Panc1 (cell line): ENCODE measurements around the gene WASL. TPM values are rescaled to one million over a fixed set of nuclear protein-coding genes. Genes with fewer than 3 reads are reported as not detected.

Experiments
- ATAC-seq: fragments of 200-7000 bp; cut with Tn5 transposase; 2 replicates; pipeline ENCODE4 v1.9.1; 2020; ENCODE audit warnings: mild to moderate bottlenecking, moderate library complexity
- BruUV-seq: library from RNA; stranded (reverse); fragments of 400-500 nt; replicated peaks from 2 replicates; lab custom pipeline; 2021; lab: Mats Ljungman, UMichigan
- CTCF ChIA-PET: fragments of 300-600 bp; sonication (Branson Sonifier 250); formaldehyde crosslinking; loops from one replicate; lab custom pipeline; 2022; ENCODE audit warnings: antibody characterized with exemption; lab: Charles Lee
- POLR2A ChIA-PET: fragments of 300-600 bp; sonication (Branson Sonifier 250); formaldehyde crosslinking; loops from one replicate; lab custom pipeline; 2022; ENCODE audit warnings: antibody characterized with exemption; lab: Charles Lee
- DNase-seq: peaks from one replicate; pipeline ENCODE4 v3.0.0-alpha.2; 2010; ENCODE audit warnings: low read depth, low spot score
- H3K27ac ChIP-seq: 2 replicates; pipeline ENCODE4 v1.5.1; 2011; ENCODE audit warnings: mild to moderate bottlenecking, low read length, inconsistent platforms
- H3K27me3 ChIP-seq: fragments of 200-500 bp; sonication (Bioruptor generic); 2 replicates; pipeline ENCODE4 v1.6.0; 2014; ENCODE audit warnings: low read length, inconsistent platforms; ENCODE audit not compliant: control insufficient read depth, insufficient read depth
- H3K36me3 ChIP-seq: fragments of 200-500 bp; sonication (Bioruptor generic); 2 replicates; pipeline ENCODE4 v1.5.1; 2014; ENCODE audit warnings: inconsistent platforms, mild to moderate bottlenecking, low read length, moderate library complexity; ENCODE audit not compliant: control insufficient read depth, insufficient read depth
- H3K4me1 ChIP-seq: 2 replicates; pipeline ENCODE4 v1.5.1; 2011; ENCODE audit warnings: inconsistent platforms, mild to moderate bottlenecking, low read length, moderate library complexity; ENCODE audit not compliant: control insufficient read depth, insufficient read depth
- H3K4me3 ChIP-seq, 2 experiments: 2 replicates each; pipeline ENCODE4 v1.5.1; 2011 to 2012; ENCODE audit warnings: low read depth in 2 of 2, low read length in 2 of 2, mild to moderate bottlenecking in 2 of 2, inconsistent platforms in 1 of 2, moderate library complexity in 1 of 2
- H3K9me3 ChIP-seq: fragments of 200-500 bp; sonication (Bioruptor generic); 2 replicates; pipeline ENCODE4 v1.5.1; 2014; ENCODE audit warnings: low read depth, mild to moderate bottlenecking, inconsistent platforms, low read length, moderate library complexity; ENCODE audit not compliant: control insufficient read depth, insufficient read depth
- POLR2AphosphoS5 ChIP-seq: IDR thresholded peaks from 2 replicates; pipeline ENCODE4 v1.6.1; 2012; ENCODE audit warnings: mild to moderate bottlenecking, low read depth, low read length, moderate library complexity
- SIN3A ChIP-seq: IDR thresholded peaks from 2 replicates; pipeline ENCODE4 v1.6.1; 2012; ENCODE audit warnings: low read depth, mild to moderate bottlenecking, low read length, moderate library complexity, borderline replicate concordance; ENCODE audit not compliant: insufficient read depth
- TCF7L2 ChIP-seq: IDR thresholded peaks from 2 replicates; pipeline ENCODE4 v1.6.1; 2011; ENCODE audit warnings: mild to moderate bottlenecking, low read depth, low read length, inconsistent platforms
- in situ Hi-C: cut with HindIII; loops from 2 replicates; pipeline ENCODE4 v1.10.0; 2016; ENCODE audit warnings: low sequenced_read_pairs, low pct_unique_long_range_greater_than_20kb
- intact Hi-C: fragments of 100-400 bp; cut with micrococcal nuclease; formaldehyde crosslinking; loops from one replicate; pipeline ENCODE4 v1.10.0; 2022; ENCODE audit not compliant: unreplicated experiment
- total RNA-seq: library from RNA; stranded (reverse); gene quantifications from one replicate; pipeline ENCODE4 v1.2.1, GENCODE V29; 2021; ENCODE audit not compliant: unreplicated experiment
- TF ChIP-seq, protein P1 (sequence below): fragments of 450-650 bp; IDR thresholded peaks from 2 replicates; pipeline ENCODE4 v1.5.1; 2017; ENCODE audit warnings: mild to moderate bottlenecking
- TF ChIP-seq, protein P2 (sequence below), 2 experiments: IDR thresholded peaks; 2 replicates each; pipeline ENCODE4 v1.6.1; 2011 to 2012; ENCODE audit warnings: low read depth in 2 of 2, control low read depth in 1 of 2, low read length in 1 of 2, mild to moderate bottlenecking in 1 of 2, moderate library complexity in 1 of 2; ENCODE audit not compliant: insufficient read depth in 1 of 2

WASL gene
- total RNA-seq, 1 experiment from 2014 or later = 29.6 TPM

DNA sequence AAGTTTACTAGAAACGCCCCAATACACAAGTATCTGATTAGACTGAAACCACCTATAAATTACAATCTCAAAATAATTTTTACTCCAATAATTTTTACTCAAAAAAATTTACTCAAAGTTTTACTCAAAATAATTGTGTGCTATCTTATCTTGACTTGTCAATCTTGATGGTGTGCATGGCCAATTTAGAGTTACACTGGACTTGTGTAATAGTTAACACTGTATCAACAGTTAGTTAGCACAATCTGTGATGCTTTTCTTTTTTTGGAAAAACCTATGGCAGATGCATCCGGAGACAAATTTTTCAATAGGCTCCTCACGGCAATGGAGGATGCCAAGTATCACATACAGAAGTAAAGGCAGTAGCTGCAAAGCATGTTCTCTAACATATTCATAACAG lies 68.2 kb downstream of the WASL start:
- in situ Hi-C loops (no loop called here), intact Hi-C loops (no loop called here)
- CTCF ChIA-PET = no interaction called here
- DNase-seq (no peak), ATAC-seq (no peak)
- H3K36me3 ChIP-seq = peaks cover 12% of the 10 kb centered on the region
- POLR2A ChIA-PET = no interaction called here
- H3K27ac ChIP-seq = no peak overlapping the region
- no peak overlapping the region for H3K4me3 ChIP-seq
- TF ChIP-seq POLR2AphosphoS5 (no peak), TCF7L2 (no peak), SIN3A (no peak)
- TF ChIP-seq, protein P1, sequence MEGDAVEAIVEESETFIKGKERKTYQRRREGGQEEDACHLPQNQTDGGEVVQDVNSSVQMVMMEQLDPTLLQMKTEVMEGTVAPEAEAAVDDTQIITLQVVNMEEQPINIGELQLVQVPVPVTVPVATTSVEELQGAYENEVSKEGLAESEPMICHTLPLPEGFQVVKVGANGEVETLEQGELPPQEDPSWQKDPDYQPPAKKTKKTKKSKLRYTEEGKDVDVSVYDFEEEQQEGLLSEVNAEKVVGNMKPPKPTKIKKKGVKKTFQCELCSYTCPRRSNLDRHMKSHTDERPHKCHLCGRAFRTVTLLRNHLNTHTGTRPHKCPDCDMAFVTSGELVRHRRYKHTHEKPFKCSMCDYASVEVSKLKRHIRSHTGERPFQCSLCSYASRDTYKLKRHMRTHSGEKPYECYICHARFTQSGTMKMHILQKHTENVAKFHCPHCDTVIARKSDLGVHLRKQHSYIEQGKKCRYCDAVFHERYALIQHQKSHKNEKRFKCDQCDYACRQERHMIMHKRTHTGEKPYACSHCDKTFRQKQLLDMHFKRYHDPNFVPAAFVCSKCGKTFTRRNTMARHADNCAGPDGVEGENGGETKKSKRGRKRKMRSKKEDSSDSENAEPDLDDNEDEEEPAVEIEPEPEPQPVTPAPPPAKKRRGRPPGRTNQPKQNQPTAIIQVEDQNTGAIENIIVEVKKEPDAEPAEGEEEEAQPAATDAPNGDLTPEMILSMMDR = no peak
- TF ChIP-seq, protein P2, sequence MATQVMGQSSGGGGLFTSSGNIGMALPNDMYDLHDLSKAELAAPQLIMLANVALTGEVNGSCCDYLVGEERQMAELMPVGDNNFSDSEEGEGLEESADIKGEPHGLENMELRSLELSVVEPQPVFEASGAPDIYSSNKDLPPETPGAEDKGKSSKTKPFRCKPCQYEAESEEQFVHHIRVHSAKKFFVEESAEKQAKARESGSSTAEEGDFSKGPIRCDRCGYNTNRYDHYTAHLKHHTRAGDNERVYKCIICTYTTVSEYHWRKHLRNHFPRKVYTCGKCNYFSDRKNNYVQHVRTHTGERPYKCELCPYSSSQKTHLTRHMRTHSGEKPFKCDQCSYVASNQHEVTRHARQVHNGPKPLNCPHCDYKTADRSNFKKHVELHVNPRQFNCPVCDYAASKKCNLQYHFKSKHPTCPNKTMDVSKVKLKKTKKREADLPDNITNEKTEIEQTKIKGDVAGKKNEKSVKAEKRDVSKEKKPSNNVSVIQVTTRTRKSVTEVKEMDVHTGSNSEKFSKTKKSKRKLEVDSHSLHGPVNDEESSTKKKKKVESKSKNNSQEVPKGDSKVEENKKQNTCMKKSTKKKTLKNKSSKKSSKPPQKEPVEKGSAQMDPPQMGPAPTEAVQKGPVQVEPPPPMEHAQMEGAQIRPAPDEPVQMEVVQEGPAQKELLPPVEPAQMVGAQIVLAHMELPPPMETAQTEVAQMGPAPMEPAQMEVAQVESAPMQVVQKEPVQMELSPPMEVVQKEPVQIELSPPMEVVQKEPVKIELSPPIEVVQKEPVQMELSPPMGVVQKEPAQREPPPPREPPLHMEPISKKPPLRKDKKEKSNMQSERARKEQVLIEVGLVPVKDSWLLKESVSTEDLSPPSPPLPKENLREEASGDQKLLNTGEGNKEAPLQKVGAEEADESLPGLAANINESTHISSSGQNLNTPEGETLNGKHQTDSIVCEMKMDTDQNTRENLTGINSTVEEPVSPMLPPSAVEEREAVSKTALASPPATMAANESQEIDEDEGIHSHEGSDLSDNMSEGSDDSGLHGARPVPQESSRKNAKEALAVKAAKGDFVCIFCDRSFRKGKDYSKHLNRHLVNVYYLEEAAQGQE (IDR thresholded peaks at IDR 0.05; ENCODE audit: insufficient read depth in 1 of 2, low read depth in 2 of 2, low read length in 1 of 2) = no peak
- H3K4me1 ChIP-seq = no peaks in the 10 kb centered on the region
- no peaks in the 10 kb centered on the region for H3K27me3 ChIP-seq
- no TSS peak for BruUV-seq
- H3K9me3 ChIP-seq = no peaks in the 10 kb centered on the region

DNA sequence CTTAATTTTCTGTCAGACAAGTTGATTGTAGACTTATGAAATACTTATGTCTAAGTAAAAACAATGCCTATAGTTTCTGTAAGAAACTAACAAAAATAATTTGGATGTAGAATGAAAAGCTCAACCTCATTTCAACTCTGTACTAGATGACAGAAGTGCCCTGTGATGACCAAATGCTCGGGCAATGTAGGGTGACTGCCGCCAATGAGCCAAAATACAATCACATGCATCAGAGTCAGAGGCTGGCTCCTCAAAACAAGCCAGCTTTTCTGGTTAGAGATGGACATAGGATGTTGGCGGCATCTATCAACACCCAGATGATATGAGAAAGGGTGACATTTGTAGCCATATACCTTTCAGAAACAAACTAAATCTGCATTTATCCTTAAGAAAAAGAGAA lies 69.2 kb downstream of the WASL start:
- Histone ChIP-seq H3K4me3 (no peak overlapping the region), H3K9me3 (no peaks in the 10 kb centered on the region), H3K4me1 (no peaks in the 10 kb centered on the region), H3K36me3 (peaks cover 12% of the 10 kb centered on the region), H3K27ac (no peak overlapping the region), H3K27me3 (no peaks in the 10 kb centered on the region)
- no TSS peak for BruUV-seq
- in situ Hi-C loops = no loop called here
- no peak for DNase-seq
- no peak for ATAC-seq
- TF ChIP-seq, protein P1 = no peak
- TF ChIP-seq, protein P2 (IDR thresholded peaks at IDR 0.05; ENCODE audit: insufficient read depth in 1 of 2, low read depth in 2 of 2, low read length in 1 of 2) = no peak
- TF ChIP-seq POLR2AphosphoS5 = no peak
- TF ChIP-seq SIN3A = no peak
- no peak for TF ChIP-seq TCF7L2
- CTCF ChIA-PET = no interaction called here
- POLR2A ChIA-PET = no interaction called here
- intact Hi-C loops = no loop called here
